HEK293 (cell line): ENCODE results near the gene NDUFB10.
A peak's percentile ranks its signal among the peaks of the same experiment; 100 is the strongest.

Experiments
- BCL11B ChIP-seq: fragments of 450-650 bp; formaldehyde crosslinking; IDR thresholded peaks from 2 replicates; pipeline ENCODE4 v1.5.1; 2016; ENCODE audit warnings: low read depth, missing biosample characterization, missing genetic modification characterization
- GLIS1 ChIP-seq: fragments of 450-650 bp; formaldehyde crosslinking; IDR thresholded peaks from 2 replicates; pipeline ENCODE4 v1.5.1; 2016; ENCODE audit warnings: missing biosample characterization, missing genetic modification characterization
- GLIS2 ChIP-seq: fragments of 450-650 bp; formaldehyde crosslinking; IDR thresholded peaks from 2 replicates; pipeline ENCODE4 v1.5.1; 2016; ENCODE audit warnings: missing biosample characterization, missing genetic modification characterization
- IKZF3 ChIP-seq: fragments of 450-650 bp; IDR thresholded peaks from 2 replicates; pipeline ENCODE4 v1.5.0; 2018; ENCODE audit warnings: missing biosample characterization, mild to moderate bottlenecking, missing genetic modification characterization, moderate library complexity
- KLF10 ChIP-seq: fragments of 450-650 bp; IDR thresholded peaks from 2 replicates; pipeline ENCODE4 v1.5.1; 2018; ENCODE audit warnings: missing biosample characterization, mild to moderate bottlenecking, missing genetic modification characterization
- KLF16 ChIP-seq: fragments of 450-650 bp; formaldehyde crosslinking; IDR thresholded peaks from 2 replicates; pipeline ENCODE4 v1.5.1; 2017; ENCODE audit warnings: missing biosample characterization, missing genetic modification characterization
- KLF7 ChIP-seq: fragments of 450-650 bp; formaldehyde crosslinking; IDR thresholded peaks from 2 replicates; pipeline ENCODE4 v1.5.1; 2016; ENCODE audit warnings: missing biosample characterization, missing genetic modification characterization, borderline replicate concordance
- OSR2 ChIP-seq: fragments of 450-650 bp; formaldehyde crosslinking; IDR thresholded peaks from 2 replicates; pipeline ENCODE4 v1.5.1; 2016; ENCODE audit warnings: missing biosample characterization, missing genetic modification characterization
- PRDM1 ChIP-seq: fragments of 450-650 bp; formaldehyde crosslinking; IDR thresholded peaks from 2 replicates; pipeline ENCODE4; 2016; ENCODE audit warnings: missing biosample characterization, missing genetic modification characterization
- REPIN1 ChIP-seq: fragments of 450-650 bp; formaldehyde crosslinking; IDR thresholded peaks from 2 replicates; pipeline ENCODE4 v1.5.1; 2017; ENCODE audit warnings: missing biosample characterization, missing genetic modification characterization, low read depth
- SALL2 ChIP-seq: fragments of 450-650 bp; formaldehyde crosslinking; IDR thresholded peaks from 2 replicates; pipeline ENCODE4 v1.5.0; 2017; ENCODE audit warnings: missing biosample characterization, mild to moderate bottlenecking, missing genetic modification characterization, borderline replicate concordance
- SP7 ChIP-seq: fragments of 450-650 bp; formaldehyde crosslinking; IDR thresholded peaks from 2 replicates; pipeline ENCODE4 v1.5.1; 2016; ENCODE audit warnings: missing biosample characterization, missing genetic modification characterization
- ZBTB17 ChIP-seq: fragments of 450-650 bp; formaldehyde crosslinking; IDR thresholded peaks from 2 replicates; pipeline ENCODE4 v1.5.1; 2016; ENCODE audit warnings: missing biosample characterization, missing genetic modification characterization
- ZBTB21 ChIP-seq: fragments of 450-650 bp; formaldehyde crosslinking; IDR thresholded peaks from 2 replicates; pipeline ENCODE4 v1.5.1; 2017; ENCODE audit warnings: missing biosample characterization, missing genetic modification characterization
- ZBTB26 ChIP-seq: fragments of 450-650 bp; formaldehyde crosslinking; optimal IDR thresholded peaks from 2 replicates; pipeline ENCODE3; 2016; ENCODE audit warnings: missing biosample characterization, mild to moderate bottlenecking, missing genetic modification characterization
- ZBTB7A ChIP-seq: fragments of 450-650 bp; formaldehyde crosslinking; IDR thresholded peaks from 2 replicates; pipeline ENCODE4 v1.5.1; 2016; ENCODE audit warnings: low read depth, missing biosample characterization, missing genetic modification characterization
- ZNF157 ChIP-seq: fragments of 450-650 bp; formaldehyde crosslinking; IDR thresholded peaks from 2 replicates; pipeline ENCODE4 v1.5.1; 2016; ENCODE audit warnings: missing biosample characterization, missing genetic modification characterization
- ZNF19 ChIP-seq: fragments of 450-650 bp; formaldehyde crosslinking; IDR thresholded peaks from 2 replicates; pipeline ENCODE4; 2016; ENCODE audit warnings: missing biosample characterization, missing genetic modification characterization, low read depth
- ZNF24 ChIP-seq: fragments of 450-650 bp; formaldehyde crosslinking; IDR thresholded peaks from 2 replicates; pipeline ENCODE4 v1.5.1; 2016; ENCODE audit warnings: missing biosample characterization, missing genetic modification characterization
- ZNF391 ChIP-seq: fragments of 450-650 bp; formaldehyde crosslinking; IDR thresholded peaks from 2 replicates; pipeline ENCODE4 v1.5.1; 2016; ENCODE audit warnings: low read depth, missing biosample characterization, missing genetic modification characterization, borderline replicate concordance
- ZNF514 ChIP-seq: fragments of 450-650 bp; formaldehyde crosslinking; IDR thresholded peaks from 2 replicates; pipeline ENCODE4 v1.5.1; 2016; ENCODE audit warnings: missing biosample characterization, missing genetic modification characterization
- ZNF555 ChIP-seq: fragments of 450-650 bp; formaldehyde crosslinking; conservative IDR thresholded peaks from 2 replicates; pipeline ENCODE4 v1.5.1; 2017; ENCODE audit warnings: missing biosample characterization, mild to moderate bottlenecking, missing genetic modification characterization, inconsistent platforms
- ZNF560 ChIP-seq: fragments of 450-650 bp; formaldehyde crosslinking; IDR thresholded peaks from 2 replicates; pipeline ENCODE4 v1.5.1; 2017; ENCODE audit warnings: missing biosample characterization, missing genetic modification characterization, borderline replicate concordance
- ZNF645 ChIP-seq: fragments of 450-650 bp; formaldehyde crosslinking; IDR thresholded peaks from 2 replicates; pipeline ENCODE4; 2016; ENCODE audit warnings: missing biosample characterization, missing genetic modification characterization
- ZNF658 ChIP-seq: fragments of 450-650 bp; formaldehyde crosslinking; IDR thresholded peaks from 2 replicates; pipeline ENCODE4; 2016; ENCODE audit warnings: missing biosample characterization, missing genetic modification characterization
- ZNF707 ChIP-seq: fragments of 450-650 bp; formaldehyde crosslinking; IDR thresholded peaks from 2 replicates; pipeline ENCODE4 v1.5.1; 2016; ENCODE audit warnings: missing biosample characterization, missing genetic modification characterization
- ZNF777 ChIP-seq: fragments of 450-650 bp; formaldehyde crosslinking; IDR thresholded peaks from 2 replicates; pipeline ENCODE4 v1.5.1; 2017; ENCODE audit warnings: missing biosample characterization, missing genetic modification characterization, borderline replicate concordance
- ZNF843 ChIP-seq: fragments of 450-650 bp; formaldehyde crosslinking; IDR thresholded peaks from 2 replicates; pipeline ENCODE4 v1.5.1; 2016; ENCODE audit warnings: missing biosample characterization, missing genetic modification characterization
- ZSCAN5A ChIP-seq: fragments of 450-650 bp; formaldehyde crosslinking; IDR thresholded peaks from 2 replicates; pipeline ENCODE4 v1.5.1; 2016; ENCODE audit warnings: missing biosample characterization, missing genetic modification characterization
- TF ChIP-seq, protein P1 (sequence below): fragments of 450-650 bp; formaldehyde crosslinking; IDR thresholded peaks from 2 replicates; pipeline ENCODE4 v1.5.1; 2016; ENCODE audit warnings: missing biosample characterization, missing genetic modification characterization, borderline replicate concordance
- TF ChIP-seq, protein P2 (sequence below): fragments of 450-650 bp; formaldehyde crosslinking; IDR thresholded peaks from 2 replicates; pipeline ENCODE4 v1.5.1; 2016; ENCODE audit warnings: missing biosample characterization, missing genetic modification characterization
- TF ChIP-seq, protein P3 (sequence below): fragments of 450-650 bp; formaldehyde crosslinking; IDR thresholded peaks from 2 replicates; pipeline ENCODE4 v1.5.1; 2016; ENCODE audit warnings: missing biosample characterization, missing genetic modification characterization

The NDUFB10 gene

DNA sequence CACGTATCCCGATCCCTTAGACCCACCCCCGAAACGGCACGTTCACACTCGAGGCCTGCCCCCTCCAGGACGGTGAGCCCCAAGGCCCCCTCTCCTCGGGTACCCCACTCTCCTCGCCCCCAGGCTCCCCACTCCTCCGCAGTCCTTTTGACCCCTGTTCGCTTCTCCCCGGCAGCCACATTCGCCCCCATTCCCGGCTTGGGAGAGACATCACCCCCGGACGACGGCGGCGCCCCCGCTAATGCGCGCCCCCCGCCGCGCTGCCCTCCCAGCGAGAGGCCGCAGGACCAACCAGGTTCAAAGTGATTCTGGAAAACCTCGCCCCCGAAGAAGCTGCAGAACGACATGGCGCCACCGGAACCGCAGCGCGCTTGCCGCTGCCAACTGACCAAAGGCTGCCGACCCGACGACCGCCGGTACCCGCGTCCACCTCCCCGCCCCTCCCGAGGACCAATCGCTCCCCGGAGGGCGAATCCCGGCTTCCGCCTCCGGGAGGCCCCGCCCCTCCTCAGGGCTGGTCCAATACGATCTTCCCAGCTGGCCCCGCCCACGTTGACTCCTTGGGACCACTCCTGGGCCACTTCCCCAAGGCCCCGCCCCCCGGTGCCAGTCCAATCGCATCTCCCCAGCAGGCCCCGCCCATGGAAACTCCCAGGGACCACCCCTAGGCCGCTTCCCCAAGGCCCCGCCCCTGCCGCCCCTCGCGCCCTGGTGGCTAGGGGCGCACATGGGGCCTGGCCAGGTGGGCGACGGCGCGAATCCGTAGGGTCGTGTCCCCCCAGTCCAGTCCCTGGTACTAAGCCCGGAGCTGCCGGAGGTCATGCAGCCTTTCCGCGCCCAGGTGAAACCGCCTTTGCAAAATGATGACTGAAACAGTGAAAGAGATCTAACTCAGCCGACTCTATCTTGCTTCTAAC lies 16.3 kb upstream of the NDUFB10 start, which contains the start of gene MSRB1 (continued):
- TF ChIP-seq KLF10 (tag by site-specific recombination) (peak; percentile 99), KLF16 (tag by site-specific recombination) (peak; percentile 81; the same call in 1 of the 2 replicates), KLF7 (0 out of 2 replicates have a peak, but pooled peaks have one; percentile 42), REPIN1 (peak; percentile 51; the same call in 1 of the 2 replicates), ZNF555 (tag by site-specific recombination) (no peak), ZNF560 (no peak), ZNF514 (tag by site-specific recombination) (no peak), ZNF157 (tag by site-specific recombination) (no peak; the same call in 1 of the 2 replicates), SP7 (peak; percentile 43; the same call in 1 of the 2 replicates), ZNF707 (tag by site-specific recombination) (no peak), ZBTB21 (tag by site-specific recombination) (peak; percentile 12; the same call in 1 of the 2 replicates), PRDM1 (no peak), ZBTB7A (tag by site-specific recombination) (peak; percentile 82; the same call in 1 of the 2 replicates), GLIS1 (tag by site-specific recombination) (peak; percentile 83), ZNF645 (tag by site-specific recombination) (no peak), ZSCAN5A (0 out of 2 replicates have a peak, but pooled peaks have one; percentile 84), OSR2 (tag by site-specific recombination) (peak; percentile 40; the same call in 1 of the 2 replicates), GLIS2 (tag by site-specific recombination) (peak; percentile 83), ZNF658 (tag by site-specific recombination) (no peak), SALL2 (no peak), ZNF391 (peak; percentile 60; the same call in 1 of the 2 replicates), IKZF3 (tag by site-specific recombination) (no peak), ZBTB17 (tag by site-specific recombination) (peak; percentile 28; the same call in 1 of the 2 replicates), ZNF843 (tag by site-specific recombination) (peak; percentile 23; the same call in 1 of the 2 replicates), ZNF777 (tag by site-specific recombination) (peak; percentile 87), ZNF19 (tag by site-specific recombination) (no peak), ZBTB26 (tag by site-specific recombination) (peak; percentile 87), ZNF24 (0 out of 2 replicates have a peak, but pooled peaks have one; percentile 44), BCL11B (tag by site-specific recombination) (peak; percentile 97)
- TF ChIP-seq, protein P1, sequence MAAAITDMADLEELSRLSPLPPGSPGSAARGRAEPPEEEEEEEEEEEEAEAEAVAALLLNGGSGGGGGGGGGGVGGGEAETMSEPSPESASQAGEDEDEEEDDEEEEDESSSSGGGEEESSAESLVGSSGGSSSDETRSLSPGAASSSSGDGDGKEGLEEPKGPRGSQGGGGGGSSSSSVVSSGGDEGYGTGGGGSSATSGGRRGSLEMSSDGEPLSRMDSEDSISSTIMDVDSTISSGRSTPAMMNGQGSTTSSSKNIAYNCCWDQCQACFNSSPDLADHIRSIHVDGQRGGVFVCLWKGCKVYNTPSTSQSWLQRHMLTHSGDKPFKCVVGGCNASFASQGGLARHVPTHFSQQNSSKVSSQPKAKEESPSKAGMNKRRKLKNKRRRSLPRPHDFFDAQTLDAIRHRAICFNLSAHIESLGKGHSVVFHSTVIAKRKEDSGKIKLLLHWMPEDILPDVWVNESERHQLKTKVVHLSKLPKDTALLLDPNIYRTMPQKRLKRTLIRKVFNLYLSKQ (tag by site-specific recombination) = no peak
- TF ChIP-seq, protein P2, sequence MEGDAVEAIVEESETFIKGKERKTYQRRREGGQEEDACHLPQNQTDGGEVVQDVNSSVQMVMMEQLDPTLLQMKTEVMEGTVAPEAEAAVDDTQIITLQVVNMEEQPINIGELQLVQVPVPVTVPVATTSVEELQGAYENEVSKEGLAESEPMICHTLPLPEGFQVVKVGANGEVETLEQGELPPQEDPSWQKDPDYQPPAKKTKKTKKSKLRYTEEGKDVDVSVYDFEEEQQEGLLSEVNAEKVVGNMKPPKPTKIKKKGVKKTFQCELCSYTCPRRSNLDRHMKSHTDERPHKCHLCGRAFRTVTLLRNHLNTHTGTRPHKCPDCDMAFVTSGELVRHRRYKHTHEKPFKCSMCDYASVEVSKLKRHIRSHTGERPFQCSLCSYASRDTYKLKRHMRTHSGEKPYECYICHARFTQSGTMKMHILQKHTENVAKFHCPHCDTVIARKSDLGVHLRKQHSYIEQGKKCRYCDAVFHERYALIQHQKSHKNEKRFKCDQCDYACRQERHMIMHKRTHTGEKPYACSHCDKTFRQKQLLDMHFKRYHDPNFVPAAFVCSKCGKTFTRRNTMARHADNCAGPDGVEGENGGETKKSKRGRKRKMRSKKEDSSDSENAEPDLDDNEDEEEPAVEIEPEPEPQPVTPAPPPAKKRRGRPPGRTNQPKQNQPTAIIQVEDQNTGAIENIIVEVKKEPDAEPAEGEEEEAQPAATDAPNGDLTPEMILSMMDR = peak; percentile 48; the same call in 1 of the 2 replicates
- TF ChIP-seq, protein P3, sequence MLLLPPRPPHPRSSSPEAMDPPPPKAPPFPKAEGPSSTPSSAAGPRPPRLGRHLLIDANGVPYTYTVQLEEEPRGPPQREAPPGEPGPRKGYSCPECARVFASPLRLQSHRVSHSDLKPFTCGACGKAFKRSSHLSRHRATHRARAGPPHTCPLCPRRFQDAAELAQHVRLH (tag by site-specific recombination) = 0 out of 2 replicates have a peak, but pooled peaks have one; percentile 47
